Activated CD4-positive, CD25-positive, alpha-beta regulatory T cell treated with anti-CD3 and anti-CD28 coated beads, Interleukin-2, amount 50 U/mL, for 24 hours (primary cell): Measurements from ENCODE around the gene SLC6A1.

Experiments used
- ATAC-seq, 2 donors: fragments of 150-1000 bp; cut with Tn5 transposase; one replicate each; pipeline ENCODE4 v1.10.0; 2021; ENCODE audit warnings: mild to moderate bottlenecking in 1 of 2, moderate library complexity in 1 of 2

The SLC6A1 gene

DNA sequence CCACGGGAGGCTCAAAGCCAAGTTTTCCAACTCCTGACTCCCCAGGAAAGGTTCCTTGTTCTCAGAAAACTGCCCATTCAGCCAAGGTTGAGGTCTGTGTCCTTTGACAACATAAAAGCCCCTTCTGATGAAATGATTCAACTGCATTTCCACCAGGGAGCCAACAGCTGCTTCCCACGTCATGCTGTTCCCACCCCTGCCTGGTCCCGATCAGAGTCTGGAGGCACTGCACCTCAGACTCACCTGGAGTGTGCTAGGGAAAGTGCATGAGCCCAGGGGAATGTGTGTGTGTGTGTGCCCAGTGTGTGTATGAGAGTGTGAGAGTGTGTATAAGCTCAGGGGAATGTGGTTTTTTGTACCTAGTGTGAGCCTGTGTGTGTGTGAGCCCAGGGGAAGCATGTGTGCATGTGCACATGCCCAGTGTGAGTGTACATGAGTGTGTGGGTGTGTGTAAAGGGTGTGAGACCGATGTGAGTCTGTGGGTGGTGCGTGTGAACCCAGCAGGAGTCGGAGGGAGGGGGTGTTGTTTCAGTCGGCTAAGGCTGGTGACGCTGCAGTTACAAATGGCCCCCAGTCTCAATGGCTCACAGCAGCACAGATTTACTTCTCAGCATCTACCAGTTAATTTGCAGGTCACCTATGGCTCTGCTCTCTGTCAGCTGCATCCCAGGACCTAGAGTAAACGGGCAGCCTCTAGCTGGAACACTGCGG is 20.3 kb upstream of the SLC6A1 start:
- ATAC-seq: no peak

DNA sequence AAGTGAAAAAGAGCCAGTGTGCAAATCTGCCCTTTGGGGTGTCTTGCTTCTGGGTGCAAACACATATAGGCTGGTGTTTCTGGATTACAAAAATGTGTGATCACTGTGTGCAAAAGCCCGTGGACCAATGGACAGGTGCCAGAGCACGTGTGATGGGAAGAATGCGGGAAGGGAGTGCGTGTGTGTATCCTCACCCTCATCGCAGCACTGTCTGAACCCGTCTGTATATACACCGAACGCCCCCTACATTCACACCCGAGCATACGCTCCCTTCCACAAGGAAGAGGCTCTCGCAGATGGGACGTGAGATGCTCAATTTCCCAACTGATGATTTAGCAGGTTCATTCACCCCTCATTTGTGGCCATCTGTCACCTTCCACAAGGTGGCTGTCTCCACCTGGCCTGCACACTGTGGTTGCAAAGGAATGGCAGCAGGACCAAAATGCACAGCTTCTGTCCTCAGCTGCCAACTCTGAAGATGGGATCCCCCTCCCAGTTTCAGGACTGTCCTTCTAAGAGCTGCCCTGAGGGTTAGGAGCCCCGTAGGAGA is 19.4 kb upstream of the SLC6A1 start:
- ATAC-seq: no peak

DNA sequence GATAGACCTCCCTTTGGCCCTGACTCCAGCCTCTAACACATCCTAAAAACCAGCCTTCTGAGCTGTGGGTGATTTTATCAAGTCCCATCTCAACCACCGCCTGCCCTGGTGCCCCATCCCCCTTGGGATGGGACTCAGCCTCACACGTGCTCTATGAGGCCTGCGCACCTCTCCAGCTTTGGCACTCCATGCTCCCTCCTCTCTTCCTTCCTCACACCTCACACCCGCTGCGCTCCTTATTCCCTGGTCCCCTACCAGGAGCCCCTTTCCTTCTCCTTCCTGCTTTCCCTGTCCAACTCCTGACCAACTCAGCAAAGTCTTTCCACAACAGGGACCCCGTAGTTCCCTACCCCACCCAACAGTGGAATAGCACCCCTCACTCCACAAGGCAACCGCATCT is 18.4 kb upstream of the SLC6A1 start:
- no peak for ATAC-seq

DNA sequence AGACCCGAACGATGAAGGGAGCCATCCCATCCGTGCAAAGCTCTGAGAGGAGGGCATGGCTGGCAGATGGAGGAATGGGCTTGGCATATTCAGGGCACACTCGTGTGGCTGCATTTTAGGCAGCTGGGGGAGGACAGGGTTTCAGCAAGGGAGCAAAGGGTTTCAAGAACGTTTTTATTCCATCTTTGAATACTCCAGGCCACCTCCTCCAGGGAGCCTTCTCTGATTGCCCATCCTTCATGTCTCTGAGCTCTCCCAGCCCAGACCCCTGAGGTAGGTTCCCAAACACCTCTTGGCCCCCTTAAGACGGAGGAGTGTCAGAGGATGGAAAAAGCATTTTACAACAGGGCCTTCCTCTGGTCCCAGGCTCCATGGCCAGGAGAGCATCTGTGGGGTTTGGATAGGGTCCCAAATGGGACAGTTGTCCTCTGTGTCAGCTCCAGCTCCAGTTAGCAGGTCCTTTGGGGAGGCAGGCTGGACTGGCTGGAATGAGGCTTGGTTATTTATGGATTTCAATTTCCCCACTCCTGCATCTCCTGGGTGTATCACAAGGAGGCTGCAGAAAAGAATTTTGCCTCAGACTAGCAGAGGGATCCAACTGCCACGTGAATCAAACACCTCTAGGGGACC is 17.7 kb upstream of the SLC6A1 start:
- ATAC-seq: no peak

DNA sequence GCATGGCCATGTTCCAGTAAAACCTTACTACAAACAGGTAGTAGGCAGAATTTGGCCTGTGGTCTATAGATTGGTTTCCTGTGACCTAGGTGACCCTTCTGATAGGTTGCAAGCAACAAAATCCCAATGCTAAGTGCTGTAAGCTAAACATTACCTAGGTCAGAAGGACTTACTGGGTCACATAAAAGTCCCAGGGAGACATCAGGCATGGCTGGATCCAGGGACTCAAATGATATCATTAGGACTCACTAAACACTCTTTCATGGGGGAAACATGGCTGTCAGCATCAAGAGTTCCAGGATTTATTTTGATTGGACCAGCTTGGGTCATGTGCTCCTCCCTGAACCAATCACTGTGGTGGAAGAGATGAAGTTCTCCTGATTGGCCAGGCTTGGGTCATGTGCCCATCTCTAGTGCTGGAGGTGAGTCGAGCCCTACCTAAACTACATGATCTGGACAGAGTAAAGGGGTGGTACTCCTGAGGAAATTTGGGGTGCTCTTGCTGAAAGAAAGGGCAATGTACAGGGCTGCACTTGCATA is 16.8 kb upstream of the SLC6A1 start:
- ATAC-seq: no peak

DNA sequence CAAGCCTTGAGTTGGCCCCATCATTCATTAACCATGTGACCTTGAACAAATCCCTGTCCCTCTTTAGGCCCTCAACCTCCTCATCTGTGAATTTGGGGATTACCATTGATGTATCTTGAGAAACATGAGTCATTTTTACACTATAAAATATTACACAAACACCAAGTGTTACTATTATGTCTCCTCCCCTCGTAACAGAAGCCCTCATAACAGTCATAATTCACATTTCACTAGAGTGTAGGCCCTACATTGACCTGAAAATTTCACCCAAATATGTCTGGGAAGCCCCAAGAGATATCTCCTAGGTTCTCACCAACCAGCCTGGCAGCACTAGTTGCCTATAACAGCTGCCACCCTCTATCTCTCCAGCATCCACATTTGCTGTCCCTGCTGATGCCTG is 15.8 kb upstream of the SLC6A1 start:
- ATAC-seq: peak in 1 of 2 donors; percentile 36

DNA sequence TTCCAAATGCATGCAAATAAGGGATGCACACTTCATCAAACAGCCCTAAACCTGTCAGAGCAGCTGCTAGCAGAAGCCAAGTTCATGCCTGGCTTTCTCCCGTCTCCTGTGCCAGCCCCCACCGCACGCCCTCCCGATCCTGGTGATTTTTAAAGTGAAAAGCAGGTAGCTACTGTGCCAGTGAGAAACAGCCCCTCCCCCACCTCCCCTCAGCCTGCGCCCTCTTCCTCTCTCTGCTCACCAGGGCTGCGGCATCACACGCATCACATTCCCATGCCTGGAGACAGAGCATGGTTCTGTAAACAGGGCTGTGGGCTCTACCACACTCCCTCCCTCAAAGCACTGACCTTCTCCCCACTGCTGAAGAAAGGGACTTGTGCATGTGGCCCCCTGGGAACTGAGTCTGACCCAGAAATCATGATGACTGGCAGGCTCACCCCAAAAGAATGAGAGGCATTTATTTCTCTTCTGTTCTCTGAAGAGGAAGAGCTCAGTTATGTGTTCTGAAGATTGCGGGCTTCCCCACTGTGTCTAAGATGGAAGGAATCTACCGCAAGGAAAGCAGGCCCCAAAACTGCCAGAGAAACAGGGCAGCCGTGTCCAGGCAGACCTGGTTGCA is 14.5 kb upstream of the SLC6A1 start:
- no peak for ATAC-seq

DNA sequence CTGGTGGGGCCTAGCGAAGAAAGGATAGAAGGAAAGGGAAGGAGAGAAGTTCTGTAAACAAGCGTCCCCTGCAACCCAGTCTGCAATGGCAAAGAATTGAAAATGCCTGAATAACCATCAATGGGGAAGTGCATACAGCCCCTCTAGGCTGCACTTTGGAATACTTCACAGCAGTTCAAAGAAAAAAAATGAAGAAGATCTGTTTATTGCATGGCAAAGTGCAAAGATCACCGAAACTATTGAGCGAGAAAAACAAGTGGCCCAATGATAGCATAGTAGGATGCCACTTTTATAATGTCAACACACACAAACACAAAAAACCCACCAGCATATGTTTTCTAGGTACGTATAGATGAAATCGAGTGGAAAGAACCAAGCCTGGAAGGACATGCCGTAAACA is 13.6 kb upstream of the SLC6A1 start:
- ATAC-seq: no peak

DNA sequence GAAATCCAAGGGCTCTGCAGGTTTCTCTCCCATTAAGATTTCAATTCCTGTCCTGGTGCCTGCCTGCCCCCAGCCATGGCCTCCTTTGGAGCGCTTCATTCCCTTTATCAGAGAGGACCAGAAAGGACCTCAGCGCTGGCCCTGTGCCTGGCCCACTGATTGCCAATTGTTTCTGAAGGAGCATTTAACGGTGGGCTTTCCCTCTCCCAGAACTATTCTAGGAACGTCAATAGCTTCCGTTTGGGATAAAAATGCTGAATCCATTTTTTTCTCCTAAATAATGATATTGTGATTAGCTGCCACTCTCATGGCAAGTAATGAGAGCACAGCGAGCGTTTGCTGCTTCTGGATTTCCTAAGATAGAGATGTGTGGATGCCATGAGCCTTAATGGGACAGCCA is 12.2 kb upstream of the SLC6A1 start:
- no peak for ATAC-seq

DNA sequence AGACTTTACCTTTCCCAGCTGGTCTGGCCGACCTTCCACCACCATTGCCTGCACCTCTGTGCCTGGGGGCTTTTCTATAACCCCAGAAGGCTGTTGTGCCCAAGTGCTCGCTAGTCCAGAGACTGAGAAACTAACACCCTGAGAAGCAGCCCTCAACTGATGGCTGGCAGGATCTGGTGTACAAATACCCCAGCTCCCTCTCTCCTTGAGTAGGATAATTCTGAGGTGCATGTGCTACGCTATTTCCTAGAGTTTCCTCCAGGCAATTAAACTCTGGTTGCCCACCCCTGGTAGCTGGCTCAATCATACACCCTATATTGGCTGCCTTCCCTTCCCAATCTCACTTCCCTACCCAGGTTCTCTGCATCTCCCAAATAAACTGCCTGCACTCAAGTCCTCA is 11.5 kb upstream of the SLC6A1 start:
- ATAC-seq: no peak

DNA sequence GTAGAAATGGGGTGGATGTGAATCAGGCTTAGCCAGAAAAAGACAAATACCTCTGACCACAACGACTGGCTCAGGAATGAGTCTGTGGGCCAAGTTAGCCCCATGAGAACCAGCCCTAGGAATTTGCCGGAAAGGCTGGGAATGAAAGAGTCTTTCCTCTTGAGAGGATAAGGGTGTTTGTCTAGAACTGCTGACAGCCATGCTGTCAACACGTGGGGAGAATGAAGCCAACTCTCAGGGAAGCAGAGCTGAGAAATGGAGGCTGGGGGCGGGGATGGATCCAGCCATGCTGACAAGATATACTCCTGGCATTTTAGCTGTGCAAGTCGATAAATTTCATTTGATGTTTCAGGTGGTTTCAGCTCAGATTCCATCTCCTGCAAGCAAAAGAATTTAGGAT is 10.6 kb upstream of the SLC6A1 start:
- ATAC-seq: no peak

DNA sequence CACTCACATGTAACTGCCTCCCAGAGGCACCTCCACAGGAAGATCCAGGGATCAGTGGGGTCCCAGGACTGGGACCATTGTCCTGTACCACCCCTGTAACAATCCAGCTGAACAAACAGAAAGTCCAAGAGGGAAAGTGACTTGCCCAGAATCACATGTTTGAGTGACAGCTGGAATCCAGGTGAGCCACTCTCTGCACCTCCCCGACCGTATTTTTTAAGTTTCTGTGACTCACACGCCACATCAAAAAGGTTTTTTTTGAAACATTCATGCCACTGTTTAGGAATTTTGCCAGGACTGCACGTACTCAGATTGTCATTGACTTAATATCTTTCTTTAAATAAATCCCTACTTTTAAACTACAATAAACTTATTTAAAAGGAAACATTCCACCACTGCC is 9.8 kb upstream of the SLC6A1 start:
- ATAC-seq: no peak

DNA sequence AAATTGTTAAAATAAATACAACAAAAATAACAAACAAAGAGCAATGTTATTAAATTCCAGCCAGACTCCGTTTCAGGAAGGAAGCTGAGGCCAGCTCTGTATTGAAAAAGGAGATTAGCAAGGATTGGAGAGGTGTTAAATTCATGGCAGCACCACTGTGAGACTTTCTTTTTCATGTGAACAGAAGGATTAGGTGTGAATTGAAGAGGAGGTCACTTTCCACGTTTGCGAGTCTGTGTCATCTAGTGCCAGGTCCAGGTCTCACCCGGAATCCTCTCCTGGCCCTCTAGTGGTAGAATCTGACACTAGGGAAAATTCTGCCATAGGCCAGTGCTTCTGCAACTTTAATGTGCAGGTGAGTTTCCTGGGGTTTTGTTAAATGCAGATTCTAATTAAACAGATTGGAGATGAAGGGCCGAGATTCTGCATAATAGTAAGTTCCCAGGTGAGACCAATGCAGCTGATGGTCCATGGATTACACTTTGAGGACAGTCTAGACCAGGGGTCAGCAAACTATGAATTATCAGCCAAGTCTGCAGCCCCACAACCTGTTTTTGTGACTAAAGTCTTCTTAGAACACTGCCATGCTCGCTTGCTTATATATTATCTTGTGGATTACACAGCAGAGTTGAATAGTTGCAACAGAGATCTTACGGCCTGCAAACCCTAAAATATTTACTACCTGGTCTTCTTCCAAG is 9.2 kb upstream of the SLC6A1 start:
- peak in 1 of 2 donors; percentile 20 for ATAC-seq

DNA sequence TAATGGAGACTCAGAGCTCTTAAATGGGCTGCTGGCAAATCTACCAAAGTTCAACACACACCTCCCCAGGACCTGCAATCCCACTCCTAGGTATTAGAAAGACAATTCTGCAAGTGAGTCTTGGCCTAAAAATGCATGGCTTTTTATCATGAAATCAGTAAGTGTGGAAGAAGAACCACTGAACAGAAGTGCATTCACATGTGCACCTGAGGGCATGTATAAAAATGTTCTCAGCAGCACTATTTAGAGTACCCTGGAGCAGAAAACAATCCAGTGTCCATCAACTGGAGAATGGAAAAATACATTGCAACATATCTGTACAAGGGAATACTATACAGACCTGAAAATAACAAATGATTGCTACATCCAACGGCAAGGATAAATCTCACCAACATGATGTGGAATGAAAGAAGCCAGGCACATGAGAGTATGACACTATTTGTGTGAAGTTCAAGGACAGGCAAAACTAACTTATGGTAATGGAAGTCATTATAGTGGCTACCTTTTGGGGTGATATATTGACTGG is 8.1 kb upstream of the SLC6A1 start:
- ATAC-seq: no peak

DNA sequence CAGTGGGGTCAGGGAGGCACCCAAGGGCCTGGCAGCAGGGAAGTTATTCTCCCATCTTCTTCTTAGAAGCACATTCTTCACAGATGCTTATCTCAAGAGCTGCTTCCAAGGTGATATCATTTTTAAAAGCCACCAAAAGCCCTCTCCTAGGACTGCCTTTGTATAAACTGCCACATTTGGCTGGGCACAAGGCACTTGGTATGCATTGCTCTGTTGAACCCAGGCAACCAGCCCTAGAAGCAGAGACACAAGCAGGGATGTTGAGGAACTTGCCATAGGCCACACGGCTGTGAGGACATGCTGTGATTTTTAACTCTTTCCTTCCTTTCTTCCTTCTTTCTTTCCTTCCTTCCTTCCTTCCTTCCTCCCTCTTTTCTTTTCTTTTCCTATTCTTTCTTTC is 7.4 kb upstream of the SLC6A1 start:
- ATAC-seq: no peak

DNA sequence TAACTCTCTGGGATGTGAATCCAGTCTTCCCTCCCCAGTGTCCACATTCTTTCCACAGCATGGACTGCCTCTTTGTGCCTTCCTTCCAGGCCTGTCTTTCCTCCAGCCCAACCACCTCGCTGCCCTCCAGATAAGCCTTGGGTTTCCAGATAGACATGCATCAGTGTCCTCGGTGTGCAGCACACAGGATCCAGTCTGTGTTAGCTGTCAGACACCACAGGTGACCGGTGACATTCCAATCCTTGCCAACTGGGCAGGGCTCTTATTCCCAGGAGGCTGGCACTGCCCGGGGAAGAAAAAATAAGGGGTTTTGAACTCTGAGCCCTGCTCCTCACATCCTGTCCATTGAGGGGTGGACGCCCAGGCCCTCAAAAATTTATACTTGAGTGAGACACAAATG is 6.0 kb upstream of the SLC6A1 start:
- ATAC-seq: no peak

DNA sequence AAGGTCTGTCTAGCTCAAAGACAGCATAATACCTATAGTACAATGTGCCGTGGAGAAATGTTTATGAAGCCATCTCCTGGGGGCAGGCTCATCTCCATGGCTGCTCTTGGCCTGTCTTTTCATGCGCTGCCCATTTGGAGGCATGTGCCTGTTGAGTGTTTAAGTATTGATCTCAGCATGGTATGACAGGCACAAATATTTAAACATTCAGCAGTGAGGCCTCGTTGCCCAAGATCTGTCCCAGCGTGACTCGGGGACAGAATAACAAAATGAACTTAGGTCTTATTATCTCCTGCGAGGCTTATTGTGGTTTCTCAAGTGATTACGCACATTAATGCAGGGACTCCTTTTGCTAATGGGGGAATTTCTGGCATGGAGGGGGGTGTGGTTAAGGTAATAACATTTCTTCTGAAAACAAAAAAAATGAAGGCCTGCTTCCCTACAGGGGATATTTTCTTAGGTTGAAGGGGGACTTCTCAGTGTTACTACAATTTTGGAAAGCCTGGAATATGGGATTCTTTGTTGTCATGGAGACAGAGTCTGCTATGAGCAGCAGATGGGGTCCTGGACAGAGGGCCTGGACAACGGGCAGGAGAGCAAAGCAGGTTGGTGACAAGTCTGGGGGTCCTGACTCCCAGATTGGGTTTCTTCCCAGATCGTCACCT is 4.4 kb upstream of the SLC6A1 start:
- no peak for ATAC-seq

DNA sequence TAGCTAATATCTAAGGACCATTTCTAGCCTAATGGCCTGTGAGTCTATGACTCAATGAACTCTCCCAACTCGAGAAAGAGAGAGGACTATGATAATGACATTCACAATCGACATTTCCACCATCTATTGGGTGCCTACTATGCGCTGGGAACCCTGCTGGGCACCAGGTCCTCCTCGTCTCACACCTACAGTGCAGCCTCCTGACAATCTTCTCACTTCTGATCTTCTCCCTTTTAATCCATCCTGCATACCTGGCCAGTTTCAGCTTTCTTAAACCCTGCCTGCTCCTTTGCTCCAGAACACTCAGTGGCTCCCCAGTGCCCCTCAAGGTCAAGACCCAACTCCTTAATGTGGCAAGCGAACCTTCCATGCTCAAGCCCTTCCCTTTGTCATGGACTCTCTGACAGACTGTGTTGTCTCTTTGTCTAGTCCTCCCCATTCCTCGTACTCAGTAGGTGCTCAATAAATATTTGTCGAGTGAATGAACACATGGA is 3.5 kb upstream of the SLC6A1 start:
- no peak for ATAC-seq

DNA sequence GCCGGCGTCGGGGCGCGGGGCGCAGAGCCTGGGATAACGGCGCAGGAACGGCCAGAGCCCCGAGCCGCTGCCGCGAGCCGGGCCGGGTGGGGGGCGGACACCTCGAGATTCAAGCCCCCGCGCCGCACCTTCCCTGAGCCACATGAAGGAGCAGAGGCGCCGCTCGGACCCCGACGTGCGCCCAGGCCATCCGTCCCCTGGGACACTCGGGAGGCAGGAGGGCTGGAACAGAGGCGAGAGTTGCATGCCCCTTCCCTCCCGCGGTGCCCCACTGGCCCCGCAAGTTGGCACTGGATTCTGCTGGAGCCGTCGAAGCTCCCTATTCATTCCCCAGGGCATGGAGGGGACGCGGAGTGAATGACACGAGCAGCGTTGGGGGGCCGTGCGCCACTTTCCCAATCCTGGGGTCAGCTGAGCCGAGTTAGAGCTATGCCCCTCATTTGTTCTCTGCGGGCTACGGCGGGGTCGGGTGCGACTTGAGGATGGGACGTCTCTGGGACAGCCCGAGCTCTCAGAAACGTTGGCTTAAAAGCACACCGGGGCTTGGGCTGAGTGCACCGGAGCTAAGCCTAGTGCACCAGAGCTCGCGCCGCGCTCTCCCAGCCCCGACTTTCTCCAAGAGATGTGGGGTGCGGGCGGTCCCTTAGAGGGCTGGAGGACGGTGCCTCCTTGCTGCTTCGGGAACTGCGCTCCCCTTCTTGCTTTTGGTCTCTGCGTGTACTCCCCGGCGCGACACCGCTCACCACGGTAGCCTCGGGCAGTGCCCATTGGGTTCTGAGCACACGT is 588 bp downstream of the SLC6A1 start:
- ATAC-seq: no peak

DNA sequence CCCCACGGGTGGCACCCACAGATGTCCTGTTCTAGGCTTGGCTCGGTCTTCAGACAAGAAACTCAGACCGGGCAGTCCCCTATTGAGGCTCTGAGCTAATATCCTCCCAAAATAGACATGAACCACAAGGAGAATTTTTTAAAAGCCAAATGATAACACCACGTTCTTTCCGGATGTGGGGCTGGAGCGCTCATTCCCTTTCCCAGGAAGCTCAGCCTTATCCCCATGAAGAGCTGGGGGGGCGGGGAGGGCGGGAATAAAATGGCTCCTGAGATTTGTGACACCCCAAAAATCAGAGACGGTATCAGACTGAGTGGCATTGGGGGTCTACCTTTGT is 1.1 kb downstream of the SLC6A1 start:
- no peak for ATAC-seq

DNA sequence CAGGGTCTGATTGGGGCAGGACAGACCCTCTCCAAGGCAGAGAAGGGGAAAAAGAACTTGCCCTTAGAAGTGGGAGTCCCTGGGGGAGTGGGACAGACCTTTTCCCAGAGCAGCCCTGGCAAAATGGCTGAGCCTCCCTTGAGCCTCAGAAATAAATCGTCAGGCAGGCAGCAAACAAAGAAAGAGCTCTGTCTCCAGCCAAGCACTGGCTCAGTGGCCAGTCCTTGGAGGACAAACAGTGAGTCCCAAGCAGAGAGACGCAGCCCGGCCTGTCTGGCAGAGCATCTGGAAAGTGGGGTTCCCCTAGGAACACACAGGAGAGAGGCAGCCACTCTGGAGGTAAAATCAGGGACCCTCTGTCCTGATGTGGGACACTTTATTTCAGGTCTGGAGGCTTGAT is 1.8 kb downstream of the SLC6A1 start:
- ATAC-seq: no peak

DNA sequence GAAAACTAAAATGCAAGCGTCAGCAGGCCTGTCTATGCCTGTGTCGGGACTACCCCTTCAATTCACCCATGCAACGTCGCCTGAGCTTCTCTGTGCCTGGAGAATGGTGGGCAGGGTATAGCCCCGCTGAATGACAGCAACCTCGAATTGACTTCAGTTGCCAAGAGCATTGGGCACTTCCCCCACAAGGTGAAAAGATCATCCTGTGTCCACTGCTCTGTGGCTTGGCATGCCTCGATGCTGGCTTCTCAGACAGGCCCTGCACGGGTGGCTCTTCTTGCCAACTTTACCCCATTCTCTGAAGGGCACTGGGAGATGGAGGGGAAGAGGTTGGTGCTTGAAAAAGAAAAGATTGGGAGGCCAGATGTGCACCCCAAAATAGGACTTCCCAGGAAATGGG is 3.3 kb downstream of the SLC6A1 start:
- ATAC-seq: no peak
